GM12891 (cell line): ENCODE measurements around the gene KDM4B.

Source experiments
- PAX5 ChIP-seq: IDR thresholded peaks from 2 replicates; pipeline ENCODE4 v1.6.1; 2011; ENCODE audit warnings: low read length, moderate library complexity, mild to moderate bottlenecking; ENCODE audit not compliant: insufficient read depth, severe bottlenecking
- POLR2A ChIP-seq: IDR thresholded peaks from 2 replicates; pipeline ENCODE4 v1.6.1; 2011; ENCODE audit warnings: low read depth, low read length, control low read depth
- POLR2AphosphoS5 ChIP-seq: IDR thresholded peaks from 2 replicates; pipeline ENCODE4 v1.6.1; 2011; ENCODE audit warnings: low read depth, low read length, control low read depth
- SPI1 ChIP-seq: IDR thresholded peaks from 2 replicates; pipeline ENCODE4 v1.6.1; 2011; ENCODE audit warnings: low read depth, low read length, control low read depth
- TAF1 ChIP-seq: IDR thresholded peaks from 2 replicates; pipeline ENCODE4 v1.6.1; 2011; ENCODE audit warnings: low read depth, low read length, control low read depth

GRCh38 chr19:5038631-5039271 lies 69.8 kb downstream of the KDM4B start:
- TF ChIP-seq TAF1 (no peak), POLR2AphosphoS5 (no peak), POLR2A (no peak), SPI1 (no peak), PAX5 (no peak)
